HG02852 (cell line): ENCODE measurements around the gene ITGAE.
"Not testable (repeated sequence)": the region's sequence is repeated elsewhere in the genome, so short reads cannot be mapped to it uniquely, and the experiment has no call there.

Source experiments
- ATAC-seq: cut with Tn5 transposase; IDR thresholded peaks from one replicate; pipeline ENCODE4 v1.9.1; 2021; ENCODE audit warnings: mild to moderate bottlenecking, moderate library complexity; ENCODE audit not compliant: unreplicated experiment

ITGAE gene

GRCh38 chr17:3795390-3796102, 5.4 kb downstream of the ITGAE start:
- ATAC-seq = no peak

- ATAC-seq = no peak
Measured at GRCh38 chr17:3794557-3795389, 6.2 kb downstream of the ITGAE start.

GRCh38 chr17:3794152-3794551, 6.8 kb downstream of the ITGAE start:
- not testable (repeated sequence) for ATAC-seq

GRCh38 chr17:3793258-3793657, 7.7 kb downstream of the ITGAE start:
- ATAC-seq = not testable (repeated sequence)

- ATAC-seq = no peak
Measured at GRCh38 chr17:3792481-3792880, 8.5 kb downstream of the ITGAE start.

- no peak for ATAC-seq
Measured at GRCh38 chr17:3788200-3788599, 12.8 kb downstream of the ITGAE start.

- ATAC-seq = not testable (repeated sequence)
Measured at GRCh38 chr17:3785323-3785722, 15.7 kb downstream of the ITGAE start.

GRCh38 chr17:3782751-3783150, 18.2 kb downstream of the ITGAE start:
- ATAC-seq = no peak

- ATAC-seq = no peak
Measured at GRCh38 chr17:3780986-3781385, 20.0 kb downstream of the ITGAE start.

GRCh38 chr17:3777366-3778120, 23.4 kb downstream of the ITGAE start:
- ATAC-seq = no peak

GRCh38 chr17:3773966-3774365, 27.0 kb downstream of the ITGAE start:
- no peak for ATAC-seq

- ATAC-seq = no peak
Measured at GRCh38 chr17:3773511-3773910, 27.5 kb downstream of the ITGAE start.

- ATAC-seq = no peak
Measured at GRCh38 chr17:3772764-3773163, 28.2 kb downstream of the ITGAE start.

GRCh38 chr17:3771140-3771539, 29.8 kb downstream of the ITGAE start:
- ATAC-seq = no peak

- no peak for ATAC-seq
Measured at GRCh38 chr17:3770466-3770865, 30.5 kb downstream of the ITGAE start.

GRCh38 chr17:3768769-3769168, 32.2 kb downstream of the ITGAE start:
- ATAC-seq = no peak

GRCh38 chr17:3768341-3768740, 32.6 kb downstream of the ITGAE start:
- no peak for ATAC-seq

- ATAC-seq = no peak
Measured at GRCh38 chr17:3766779-3767178, 34.2 kb downstream of the ITGAE start.

- ATAC-seq = no peak
Measured at GRCh38 chr17:3765981-3766380, 35.0 kb downstream of the ITGAE start.

- ATAC-seq = no peak
Measured at GRCh38 chr17:3763777-3764170, 37.2 kb downstream of the ITGAE start.

- no peak for ATAC-seq
Measured at GRCh38 chr17:3762922-3763776, 37.8 kb downstream of the ITGAE start.
